ENCODE measurements around the gene NSD1. TPM values are rescaled to one million over a fixed set of nuclear protein-coding genes. Genes with fewer than 3 reads are reported as not detected.

The NSD1 gene
- total and polyA plus RNA-seq, 9 of the 15 experiments (the other 6 are each of a cell fraction or from before 2014, with no cell fraction given): 3.8 to 51.0 (median 24.7) TPM

- ATAC-seq: no peak
- Histone ChIP-seq H3K27ac (ENCODE audit: extremely low read depth, low read depth, low read length) (no peak overlapping the region), H3K4me2 (ENCODE audit: insufficient read depth, low read length) (no peak overlapping the region), H3K9ac (ENCODE audit: insufficient read depth in 1 of 2, low read depth in 2 of 2, low read length in 2 of 2) (peak overlapping the region in 1 of 2 experiments; percentile 76; a peak in 1 of 4 replicates), H3K79me2 (ENCODE audit: control insufficient read depth, insufficient read depth, low read length) (peaks cover 12% of the 10 kb centered on the region; the same call in 2 of the 3 replicates), H3K9me1 (ENCODE audit: control insufficient read depth, insufficient read depth, low read length) (no peaks in the 10 kb centered on the region), H4K20me1 (replicated peaks; ENCODE audit: control insufficient read depth, insufficient read depth, low read length) (no peaks in the 10 kb centered on the region), H2AFZ (ENCODE audit: low read depth, low read length) (no peak overlapping the region), H3K9me3 (replicated peaks; ENCODE audit: control insufficient read depth, insufficient read depth, low read depth, low read length) (no peaks in the 10 kb centered on the region), H3K4me1 (replicated peaks in 1 of 2; ENCODE audit: control insufficient read depth in 2 of 2, insufficient read depth in 2 of 2, low read length in 2 of 2) (peaks cover 23 to 64% of the 10 kb centered on the region in 2 experiments), H3K4me3 (no peak overlapping the region), H3K36me3 (ENCODE audit: control insufficient read depth, insufficient read depth, low read length) (peaks cover 10% of the 10 kb centered on the region; the same call in 2 of the 3 replicates), H3K27me3 (ENCODE audit: control insufficient read depth in 2 of 2, insufficient read depth in 2 of 2, low read length in 2 of 2) (no peaks in the 10 kb centered on the region)
- no TSS peak for BruUV-seq (replicated peaks)
- DNase-seq (ENCODE audit: extremely low read depth in 1 of 4, low spot score in 3 of 4): no peak
- ChIA-PET POLR2A (interaction anchor here (0.6 to 1.5 kb wide), 5 partner anchors 19 to 1844 kb away, joined by 3 to 7 read pairs (median 4); no protein-coding TSS in a partner anchor), CTCF (ENCODE audit: low intra/inter-chr PET ratio) (no interaction called here)
- no peak for FAIRE-seq
- peak; percentile 84 for TF ChIP-seq RBM25 (IDR thresholded peaks at IDR 0.05; ENCODE audit: low read depth, low read length, severe bottlenecking)
- no peak for TF ChIP-seq USF2 (CRISPR knock-in tag; IDR thresholded peaks at IDR 0.05)
- intact Hi-C loops (cut with micrococcal nuclease): loop anchor here (2.0 kb wide), 1 partner anchor 143 kb away; no protein-coding TSS in a partner anchor
- in situ Hi-C loops (cut with MboI): no loop called here
- 83% methylated on average over 15 of the region's 15 CpGs for WGBS (ENCODE audit: insufficient coverage, low coverage, missing lambda C conversion rate)
Observed at GRCh38 chr5:177313561-177314259, 180.1 kb downstream of the NSD1 start.

All from K562 (cell line).